Articular chondrocyte of knee joint (primary cell): Measurements from ENCODE around the gene PPP1R9B. TPM values are rescaled to one million over a fixed set of nuclear protein-coding genes. Genes with fewer than 3 reads are reported as not detected.

Experiments
- total RNA-seq: library from RNA; depleted of rRNA; stranded (reverse); fragments of >200 nt; gene quantifications from 2 replicates; pipeline ENCODE4 v1.2.3, GENCODE V29; 2012

Gene PPP1R9B, protein sequence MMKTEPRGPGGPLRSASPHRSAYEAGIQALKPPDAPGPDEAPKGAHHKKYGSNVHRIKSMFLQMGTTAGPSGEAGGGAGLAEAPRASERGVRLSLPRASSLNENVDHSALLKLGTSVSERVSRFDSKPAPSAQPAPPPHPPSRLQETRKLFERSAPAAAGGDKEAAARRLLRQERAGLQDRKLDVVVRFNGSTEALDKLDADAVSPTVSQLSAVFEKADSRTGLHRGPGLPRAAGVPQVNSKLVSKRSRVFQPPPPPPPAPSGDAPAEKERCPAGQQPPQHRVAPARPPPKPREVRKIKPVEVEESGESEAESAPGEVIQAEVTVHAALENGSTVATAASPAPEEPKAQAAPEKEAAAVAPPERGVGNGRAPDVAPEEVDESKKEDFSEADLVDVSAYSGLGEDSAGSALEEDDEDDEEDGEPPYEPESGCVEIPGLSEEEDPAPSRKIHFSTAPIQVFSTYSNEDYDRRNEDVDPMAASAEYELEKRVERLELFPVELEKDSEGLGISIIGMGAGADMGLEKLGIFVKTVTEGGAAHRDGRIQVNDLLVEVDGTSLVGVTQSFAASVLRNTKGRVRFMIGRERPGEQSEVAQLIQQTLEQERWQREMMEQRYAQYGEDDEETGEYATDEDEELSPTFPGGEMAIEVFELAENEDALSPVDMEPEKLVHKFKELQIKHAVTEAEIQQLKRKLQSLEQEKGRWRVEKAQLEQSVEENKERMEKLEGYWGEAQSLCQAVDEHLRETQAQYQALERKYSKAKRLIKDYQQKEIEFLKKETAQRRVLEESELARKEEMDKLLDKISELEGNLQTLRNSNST
- total RNA-seq = 51.7 and 52.9 TPM in 2 replicates

DNA sequence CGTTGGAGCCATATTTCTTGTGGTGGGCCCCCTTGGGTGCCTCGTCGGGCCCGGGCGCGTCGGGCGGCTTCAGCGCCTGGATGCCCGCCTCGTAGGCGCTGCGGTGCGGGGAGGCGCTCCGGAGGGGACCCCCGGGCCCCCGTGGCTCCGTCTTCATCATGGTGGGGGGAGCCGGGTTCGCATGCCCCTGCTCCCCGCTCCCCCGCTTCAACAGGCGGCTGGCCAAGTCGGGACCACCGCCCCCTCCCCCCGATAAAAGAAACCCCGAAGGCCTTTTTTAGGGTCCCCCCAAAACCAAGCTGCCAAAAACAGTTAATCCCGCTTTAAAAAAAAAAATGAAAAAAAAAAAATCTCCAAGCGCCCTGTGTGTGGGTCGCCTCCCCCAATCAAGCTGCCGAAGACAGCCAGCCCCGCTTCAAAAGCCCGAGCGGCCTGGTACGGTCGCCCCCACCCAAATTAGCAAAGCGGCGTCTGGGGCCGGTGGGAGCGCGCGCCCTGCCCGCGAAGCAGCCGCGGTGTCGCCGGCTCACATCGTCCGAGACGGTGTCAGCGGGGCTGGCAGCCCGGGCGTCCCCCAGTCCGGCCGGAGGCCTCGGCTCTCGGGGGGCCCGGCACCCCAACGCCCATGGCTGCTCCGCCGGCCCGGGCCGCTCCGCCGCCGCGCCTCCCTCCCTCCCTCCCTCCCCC lies at the start of gene PPP1R9B:
Gene PPP1R9B (minus strand): TSS at position 324 of the 687 bp plus-strand sequence. CDS start 164 bp downstream, at position 160.

DNA sequence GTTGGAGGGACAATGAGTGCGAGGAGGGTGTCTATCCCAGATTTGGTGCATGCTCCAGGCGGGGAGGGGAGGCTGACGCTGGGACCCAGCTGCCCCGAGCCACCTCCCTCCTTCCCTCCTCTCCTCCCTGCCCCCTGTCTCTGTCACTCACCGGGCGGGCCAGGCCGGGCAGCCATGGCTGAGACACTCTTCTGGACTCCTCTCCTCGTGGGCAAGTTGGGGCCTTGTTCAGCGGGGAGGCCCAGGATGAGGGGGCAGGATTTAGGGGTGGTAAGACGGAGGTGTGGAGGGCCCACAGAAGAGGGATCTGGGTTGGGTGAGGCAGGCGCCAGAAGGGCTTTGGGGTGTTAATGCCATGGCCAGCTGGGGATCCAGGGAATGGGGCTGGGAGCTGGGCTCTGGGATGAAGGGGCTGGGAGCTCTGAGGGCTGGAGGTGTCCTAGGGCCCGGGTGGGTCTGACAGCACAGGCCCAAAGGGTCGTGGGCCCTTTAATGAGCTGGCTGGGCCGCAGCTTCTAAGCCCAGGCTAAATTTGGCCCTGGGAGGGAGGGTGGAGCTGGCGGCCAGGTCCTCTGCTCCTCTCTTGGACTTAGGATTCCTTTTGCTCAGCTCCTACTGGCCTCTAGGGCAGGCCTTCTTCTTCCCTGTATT lies 15.5 kb upstream of the PPP1R9B start, which contains the start of gene SGCA:
Gene SGCA (plus strand): TSS at position 139 of the 651 bp plus-strand sequence. CDS start 36 bp downstream, at position 175.

DNA sequence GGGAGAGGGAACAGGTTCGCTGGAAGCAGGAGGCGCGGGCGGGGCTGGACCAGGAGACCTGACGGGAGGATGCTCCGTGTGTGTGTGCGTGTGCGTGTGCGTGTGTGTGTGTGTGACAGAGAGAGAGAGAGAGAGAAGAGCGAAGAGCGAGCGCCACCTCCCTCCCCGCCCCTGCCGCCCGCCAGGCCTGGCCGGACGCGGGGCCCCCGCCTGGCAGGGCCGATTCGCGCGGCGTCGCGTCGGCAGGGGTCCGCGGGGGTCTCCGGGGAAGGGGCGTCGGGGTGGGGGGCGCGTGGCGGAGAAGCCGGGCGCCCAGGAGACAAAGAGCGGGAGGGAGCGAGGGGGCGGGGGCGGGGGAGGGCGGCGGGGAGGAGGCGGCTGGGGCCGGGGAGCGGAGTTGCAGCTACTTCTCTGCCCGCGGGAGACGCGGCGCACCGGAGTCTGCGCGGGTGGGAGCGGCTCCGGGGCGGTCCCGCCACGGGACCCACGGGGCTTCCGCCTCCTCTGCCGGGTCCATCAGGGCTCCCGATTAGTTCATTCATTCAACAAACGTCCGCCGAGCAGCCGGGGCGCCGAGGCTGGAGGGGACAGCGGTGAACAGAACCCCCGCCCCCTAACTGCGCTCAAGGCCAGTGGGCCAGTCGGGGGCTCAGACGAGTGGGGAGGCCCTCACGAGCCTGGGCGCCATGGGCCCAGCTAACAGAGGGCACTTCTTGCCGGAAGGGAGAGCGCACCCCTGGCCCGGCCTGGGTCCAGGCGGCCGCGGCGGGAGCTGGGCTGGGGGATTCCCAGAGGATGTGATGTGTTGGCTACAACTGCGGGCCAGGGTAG lies 20.5 kb downstream of the PPP1R9B start, which contains the start of gene SAMD14:
Gene SAMD14 (minus strand): TSS at position 433 of the 831 bp plus-strand sequence. CDS start 5,201 bp downstream, outside the sequence.

DNA sequence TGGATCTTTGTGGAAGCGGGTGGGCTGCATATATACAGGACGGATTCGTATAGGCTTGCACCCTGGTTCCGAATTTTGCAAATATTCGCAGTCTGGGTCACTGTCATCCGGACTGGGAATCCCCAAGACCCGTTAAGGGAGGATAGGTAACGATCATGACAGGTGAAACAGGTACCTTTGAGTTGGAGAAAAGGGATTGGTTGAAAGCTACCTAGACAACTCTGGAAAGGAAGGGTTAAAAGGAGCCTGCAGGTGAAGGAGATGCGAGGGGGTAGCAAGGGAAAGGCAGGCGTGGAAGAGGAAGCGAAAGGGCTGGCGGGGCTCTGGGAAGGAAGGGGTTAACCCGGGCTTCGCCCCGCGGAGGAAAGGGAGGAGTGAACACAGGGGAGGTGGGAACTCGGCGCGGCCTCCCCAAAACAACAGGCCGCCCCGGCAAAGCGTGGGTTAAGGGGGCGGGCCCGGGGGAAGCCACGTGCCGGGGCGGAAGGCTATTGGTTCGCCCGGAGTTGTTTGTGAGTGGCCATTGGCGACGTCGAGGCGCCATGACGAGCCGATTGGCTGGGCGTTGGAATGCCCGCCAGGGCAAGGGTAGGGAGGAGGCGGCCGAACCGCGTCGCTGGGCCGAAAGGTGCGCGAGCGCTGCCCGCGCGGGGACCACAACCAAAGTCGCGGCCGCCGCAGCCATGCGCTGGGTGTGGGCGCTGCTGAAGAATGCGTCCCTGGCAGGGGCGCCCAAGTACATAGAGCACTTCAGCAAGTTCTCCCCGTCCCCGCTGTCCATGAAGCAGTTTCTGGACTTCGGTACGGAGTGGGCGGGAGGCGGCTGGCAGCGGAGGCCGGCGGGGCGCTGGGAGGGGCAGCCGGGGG lies 55.5 kb downstream of the PPP1R9B start, which contains the start of gene PDK2:
Gene PDK2 (plus strand): TSS at position 599 of the 867 bp plus-strand sequence. CDS start 85 bp downstream, at position 684.

Other genes with a start within 250 kb of the PPP1R9B start
- 1.8 and 8.0 TPM in 2 replicates for gene DLX4, start 181.5 kb downstream of the PPP1R9B start, total RNA-seq
- gene DLX3, start 155.5 kb downstream of the PPP1R9B start, total RNA-seq = 6.5 and 8.6 TPM in 2 replicates
- 62.0 and 84.3 TPM in 2 replicates for gene ITGA3, start 94.6 kb downstream of the PPP1R9B start, total RNA-seq
- 32.4 and 37.0 TPM in 2 replicates for gene PDK2, start 55.3 kb downstream of the PPP1R9B start, total RNA-seq
- gene SAMD14, start 20.5 kb downstream of the PPP1R9B start, total RNA-seq = 0.86 and 1.0 TPM in 2 replicates
- 9.8 and 13.3 TPM in 2 replicates for gene SGCA, start 15.3 kb upstream of the PPP1R9B start, total RNA-seq
- 1,350 and 1,566 TPM in 2 replicates for gene COL1A1, start 51.0 kb upstream of the PPP1R9B start, total RNA-seq
- gene TMEM92, start 123.8 kb upstream of the PPP1R9B start, total RNA-seq = under 0.01 TPM in 1 of 2 replicates, not detected in the other
- gene XYLT2, start 195.4 kb upstream of the PPP1R9B start, total RNA-seq = 30.9 and 31.8 TPM in 2 replicates
- 61.0 and 64.1 TPM in 2 replicates for gene MRPL27, start 222.5 kb upstream of the PPP1R9B start, total RNA-seq
- 3.0 and 3.1 TPM in 2 replicates for gene EME1, start 222.6 kb upstream of the PPP1R9B start, total RNA-seq
- 139 and 158 TPM in 2 replicates for gene LRRC59, start 246.8 kb upstream of the PPP1R9B start, total RNA-seq